GM12801 (cell line): ENCODE data around the gene MEGF10.

Source experiments
- TF ChIP-seq, protein P1 (sequence below): IDR thresholded peaks from one replicate; pipeline ENCODE4 v1.5.1; 2011; ENCODE audit warnings: control low read depth; ENCODE audit not compliant: insufficient read length; ENCODE audit errors: extremely low read depth

Gene MEGF10

GRCh38 chr5:127367029-127367428 is 76.4 kb downstream of the MEGF10 start:
- TF ChIP-seq, protein P1, sequence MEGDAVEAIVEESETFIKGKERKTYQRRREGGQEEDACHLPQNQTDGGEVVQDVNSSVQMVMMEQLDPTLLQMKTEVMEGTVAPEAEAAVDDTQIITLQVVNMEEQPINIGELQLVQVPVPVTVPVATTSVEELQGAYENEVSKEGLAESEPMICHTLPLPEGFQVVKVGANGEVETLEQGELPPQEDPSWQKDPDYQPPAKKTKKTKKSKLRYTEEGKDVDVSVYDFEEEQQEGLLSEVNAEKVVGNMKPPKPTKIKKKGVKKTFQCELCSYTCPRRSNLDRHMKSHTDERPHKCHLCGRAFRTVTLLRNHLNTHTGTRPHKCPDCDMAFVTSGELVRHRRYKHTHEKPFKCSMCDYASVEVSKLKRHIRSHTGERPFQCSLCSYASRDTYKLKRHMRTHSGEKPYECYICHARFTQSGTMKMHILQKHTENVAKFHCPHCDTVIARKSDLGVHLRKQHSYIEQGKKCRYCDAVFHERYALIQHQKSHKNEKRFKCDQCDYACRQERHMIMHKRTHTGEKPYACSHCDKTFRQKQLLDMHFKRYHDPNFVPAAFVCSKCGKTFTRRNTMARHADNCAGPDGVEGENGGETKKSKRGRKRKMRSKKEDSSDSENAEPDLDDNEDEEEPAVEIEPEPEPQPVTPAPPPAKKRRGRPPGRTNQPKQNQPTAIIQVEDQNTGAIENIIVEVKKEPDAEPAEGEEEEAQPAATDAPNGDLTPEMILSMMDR: no peak

GRCh38 chr5:127367946-127368465 is 77.4 kb downstream of the MEGF10 start:
- TF ChIP-seq, protein P1: no peak

DNA sequence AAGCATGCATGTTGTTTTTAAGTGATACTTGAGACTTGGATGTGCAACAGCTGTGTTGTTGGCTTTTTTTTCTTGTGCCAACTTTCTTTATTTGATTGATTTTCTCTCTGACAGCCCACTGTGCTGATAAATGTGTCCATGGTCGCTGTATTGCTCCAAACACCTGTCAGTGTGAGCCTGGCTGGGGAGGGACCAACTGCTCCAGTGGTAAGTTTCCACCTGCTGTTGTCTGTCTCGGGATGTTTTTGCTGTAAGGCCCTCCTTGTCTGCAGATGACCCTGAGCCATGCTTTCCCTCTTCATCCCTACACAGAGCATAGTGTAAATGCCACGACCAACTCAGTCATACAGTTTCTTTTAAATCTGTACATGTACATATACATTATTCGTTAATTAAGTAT is 79.2 kb downstream of the MEGF10 start:
- TF ChIP-seq, protein P1: no peak

DNA sequence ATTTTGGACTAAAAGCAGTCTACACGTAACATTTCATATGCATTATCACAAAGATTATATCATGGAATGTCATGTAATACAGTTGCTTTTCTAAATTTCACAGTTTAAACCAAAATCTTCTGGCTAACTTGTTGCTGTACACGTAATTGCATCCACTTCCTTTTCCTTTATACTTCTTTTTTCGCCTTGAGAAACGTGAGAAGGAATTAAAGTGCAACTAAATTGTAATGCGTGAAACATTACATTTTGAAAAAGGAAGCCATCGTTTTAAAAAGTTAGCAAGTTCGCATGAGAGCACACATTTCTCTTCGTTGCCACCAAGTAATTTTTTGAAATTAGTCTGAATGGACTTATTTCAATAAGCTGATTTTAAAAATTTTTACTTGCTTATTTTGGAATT is 80.0 kb downstream of the MEGF10 start:
- TF ChIP-seq, protein P1: no peak

GRCh38 chr5:127373858-127374491 is 83.4 kb downstream of the MEGF10 start:
- TF ChIP-seq, protein P1: no peak

DNA sequence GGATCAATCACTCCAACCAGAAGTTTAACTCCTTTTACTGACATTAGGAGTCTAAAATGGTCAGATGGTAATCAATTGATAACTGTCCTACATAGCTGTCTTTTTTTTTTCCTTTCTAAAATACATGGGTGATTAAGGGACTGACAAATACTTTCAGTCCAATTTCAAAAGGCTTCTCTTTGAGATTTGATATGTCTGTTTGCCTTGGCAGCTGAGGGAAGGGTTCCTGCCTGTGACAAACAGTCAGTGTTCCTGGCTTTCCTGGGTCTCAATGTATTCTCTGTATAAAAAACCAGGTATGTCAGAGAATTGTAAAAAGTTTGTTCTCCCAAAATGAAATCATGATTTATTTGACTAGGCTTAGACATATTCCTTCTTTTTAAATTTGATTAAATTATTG is 84.5 kb downstream of the MEGF10 start:
- TF ChIP-seq, protein P1: no peak

- TF ChIP-seq, protein P1: no peak
Measured at GRCh38 chr5:127375544-127376091, 85.0 kb downstream of the MEGF10 start.
